ENCODE data around the gene PDCD11. TPM values are rescaled to one million over a fixed set of nuclear protein-coding genes. Genes with fewer than 3 reads are reported as not detected.

PDCD11 gene
- total and polyA plus RNA-seq, 2 of the 8 experiments (the other 6 are each of a cell fraction or from before 2014, with no cell fraction given) = 18.1 to 79.1 TPM

DNA sequence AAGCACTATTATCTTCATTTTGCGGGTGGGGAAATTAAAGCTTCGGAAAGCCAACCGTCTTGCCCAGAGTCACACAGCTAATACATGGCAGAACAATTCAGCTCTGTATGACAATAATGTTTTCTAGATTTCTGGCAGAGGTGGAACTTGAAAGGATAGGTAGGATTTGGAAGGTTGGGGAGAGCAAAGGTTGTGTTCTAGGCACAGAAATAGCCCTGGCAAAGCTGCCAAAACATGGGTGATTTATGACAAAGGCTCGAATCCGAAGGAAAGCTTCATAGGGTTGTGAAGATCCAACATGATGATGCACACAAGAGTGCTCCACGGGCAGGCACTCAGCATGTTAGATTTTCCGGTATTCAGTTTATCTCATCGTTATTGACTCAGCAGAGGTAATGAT lies 19.2 kb downstream of the PDCD11 start:
- Histone ChIP-seq H3K36me3 (ENCODE audit: control insufficient read depth in 2 of 4, insufficient read depth in 4 of 4, low read length in 3 of 4) (peaks cover 57 to 97% (median 86%) of the 10 kb centered on the region in 4 experiments), H2BK15ac (ENCODE audit: low read length) (no peak overlapping the region), H3K14ac (ENCODE audit: insufficient read length) (no peak overlapping the region), H2BK120ac (replicated peaks; ENCODE audit: low read depth, low read length) (no peak overlapping the region), H3K9me3 (ENCODE audit: insufficient read depth in 2 of 2, low read depth in 1 of 2, low read length in 1 of 2) (no peaks in the 10 kb centered on the region), H3K79me2 (ENCODE audit: control insufficient read depth in 1 of 2, insufficient read depth in 2 of 2, low read length in 2 of 2) (no peaks in the 10 kb centered on the region), H4K8ac (ENCODE audit: extremely low read depth, insufficient read depth, low read length) (no peak overlapping the region), H3K79me1 (ENCODE audit: low read depth, low read length) (no peaks in the 10 kb centered on the region), H3K4me3 (ENCODE audit: extremely low read depth in 1 of 4, insufficient read depth in 2 of 4, low read depth in 3 of 4, low read length in 4 of 4) (no peak overlapping the region), H3K23me2 (ENCODE audit: low read depth, low read length) (no peaks in the 10 kb centered on the region), H4K20me1 (replicated peaks in 1 of 2; ENCODE audit: control insufficient read depth in 1 of 2, insufficient read depth in 2 of 2, low read length in 2 of 2) (peaks cover 7 to 9% of the 10 kb centered on the region in 2 experiments), H3K9ac (replicated peaks in 1 of 4; ENCODE audit: extremely low read depth in 1 of 4, low read depth in 3 of 4, low read length in 3 of 4) (no peak overlapping the region), H3K18ac (ENCODE audit: extremely low read depth, low read length) (no peak overlapping the region), H4K5ac (ENCODE audit: insufficient read length, low read depth, low read length) (no peak overlapping the region), H2AK5ac (ENCODE audit: low read depth, low read length) (no peak overlapping the region), H2BK5ac (ENCODE audit: low read depth, low read length) (no peak overlapping the region), H2BK12ac (ENCODE audit: low read depth, low read length) (no peak overlapping the region), H3K56ac (replicated peaks; ENCODE audit: insufficient read length, low read depth, low read length) (no peak overlapping the region), H4K91ac (replicated peaks; ENCODE audit: insufficient read length, low read length) (no peak overlapping the region), H3K27me3 (replicated peaks in 1 of 4; ENCODE audit: control insufficient read depth in 3 of 4, extremely low read depth in 1 of 4, insufficient read depth in 3 of 4, low read length in 3 of 4) (no peaks in the 10 kb centered on the region), H3K4ac (replicated peaks; ENCODE audit: insufficient read length, low read depth, low read length) (no peak overlapping the region), H3K27ac (ENCODE audit: low read depth, low read length) (no peak overlapping the region), H3K4me1 (replicated peaks in 1 of 4; ENCODE audit: control insufficient read depth in 3 of 4, insufficient read depth in 4 of 4, low read length in 3 of 4) (no peaks in the 10 kb centered on the region), H3K23ac (ENCODE audit: insufficient read length) (no peak overlapping the region), H3K4me2 (ENCODE audit: insufficient read depth in 1 of 2, low read depth in 2 of 2, low read length in 2 of 2) (no peak overlapping the region), H2AFZ (ENCODE audit: low read length) (no peak overlapping the region), H2BK20ac (ENCODE audit: low read length) (no peak overlapping the region)
- FAIRE-seq = no peak
- WGBS, 2 experiments (ENCODE audit: extremely low coverage in 1 of 2, insufficient coverage in 1 of 2, insufficient read length in 1 of 2, insufficient replicate concordance in 2 of 2, low coverage in 1 of 2, low lambda C conversion rate in 2 of 2, missing lambda C conversion rate in 1 of 2) = 91% methylated on average over 8 of the region's 8 CpGs; no CpG with 5 or more reads in 1 of the 2 experiments
- no peak for TF ChIP-seq JUN (IDR thresholded peaks at IDR 0.05; ENCODE audit: low read depth, low read length)
- no peak for TF ChIP-seq HDAC6 (IDR thresholded peaks at IDR 0.05; ENCODE audit: low read depth, low read length)
- no peak for TF ChIP-seq GABPA (IDR thresholded peaks at IDR 0.05; ENCODE audit: borderline replicate concordance, insufficient read depth, low read length)
- no peak for TF ChIP-seq ASH2L (IDR thresholded peaks at IDR 0.05; ENCODE audit: low read length)
- no peak for TF ChIP-seq KDM1A (IDR thresholded peaks at IDR 0.05; ENCODE audit: borderline replicate concordance, low read length)
- TF ChIP-seq RBBP5 (IDR thresholded peaks at IDR 0.05; ENCODE audit: borderline replicate concordance, low read depth, low read length) = no peak
- no peak for TF ChIP-seq SUZ12 (IDR thresholded peaks at IDR 0.05; ENCODE audit: low read length)
- TF ChIP-seq JUND (IDR thresholded peaks at IDR 0.05; ENCODE audit: low read length) = no peak
- no peak for TF ChIP-seq NRF1 (IDR thresholded peaks at IDR 0.05; ENCODE audit: low read depth, low read length)
- no peak for TF ChIP-seq HDAC2 (IDR thresholded peaks at IDR 0.05; ENCODE audit: borderline replicate concordance in 1 of 2, low read depth in 2 of 2, low read length in 2 of 2)
- no peak for TF ChIP-seq ATF3 (IDR thresholded peaks at IDR 0.05; ENCODE audit: insufficient read depth, low read depth, low read length)
- no peak for TF ChIP-seq NANOG (IDR thresholded peaks at IDR 0.05; ENCODE audit: insufficient read depth, low read depth, low read length, poor library complexity, severe bottlenecking)
- POLR2A ChIA-PET (ENCODE audit: partially characterized antibody) = interaction anchor here (1.2 to 2.1 kb wide), 5 partner anchors 10 to 70 kb away, joined by 3 to 7 read pairs (median 4); no protein-coding TSS in a partner anchor
- DNase-seq (ENCODE audit: low read depth in 1 of 2, low spot score in 2 of 2) = no peak
- CTCF ChIA-PET (ENCODE audit: partially characterized antibody) = interaction anchor here (0.6 to 4.3 kb wide), 20 partner anchors 9 to 184 kb away, joined by 3 to 35 read pairs (median 4); partner anchors contain the start of genes ATP5MK, CALHM2 and PDCD11
